Umbilical cord (tissue), 2 donors: ENCODE measurements around the gene PRPF40A. TPM values are rescaled to one million over a fixed set of nuclear protein-coding genes. Genes with fewer than 3 reads are reported as not detected.
A peak's percentile ranks its signal among the peaks of the same experiment; 100 is the strongest.

Source experiments
- DNase-seq: peaks from one replicate; pipeline ENCODE4 v3.0.0-alpha.2; 2015; ENCODE audit warnings: low spot score
- total RNA-seq: library from RNA; depleted of rRNA; stranded (reverse); fragments of >200 nt; gene quantifications from one replicate; pipeline ENCODE4 v1.2.3, GENCODE V29; 2014; ENCODE audit warnings: low replicate concordance; ENCODE audit not compliant: insufficient read depth

PRPF40A gene
- total RNA-seq, 1 donor from 2014 or later, result 92.9 TPM

GRCh38 chr2:152718076-152718908, 1.0 kb upstream of the PRPF40A start, which contains the start of gene ARL6IP6:
Gene ARL6IP6, plus strand, starts transcription at chr2:152718620. Its CDS starts 5 bp downstream, at chr2:152718625.
- DNase-seq, result peak; percentile 97

- DNase-seq, result no peak
Observed at GRCh38 chr2:152716805-152717227, 445 bp downstream of the PRPF40A start.

GRCh38 chr2:152715854-152716428, 1.3 kb downstream of the PRPF40A start:
- peak; percentile 9 for DNase-seq

- DNase-seq, result no peak
Observed at GRCh38 chr2:152715112-152715511, 2.1 kb downstream of the PRPF40A start.

- DNase-seq, result no peak
Observed at GRCh38 chr2:152710713-152711112, 6.5 kb downstream of the PRPF40A start.

- DNase-seq, result no peak
Observed at GRCh38 chr2:152708742-152709141, 8.5 kb downstream of the PRPF40A start.

GRCh38 chr2:152706477-152707021, 10.7 kb downstream of the PRPF40A start:
- no peak for DNase-seq

GRCh38 chr2:152701198-152701597, 16.1 kb downstream of the PRPF40A start:
- DNase-seq, result no peak

GRCh38 chr2:152696476-152696875, 20.8 kb downstream of the PRPF40A start:
- no peak for DNase-seq

GRCh38 chr2:152695763-152696162, 21.5 kb downstream of the PRPF40A start:
- DNase-seq, result no peak

- DNase-seq, result peak; percentile 53
Observed at GRCh38 chr2:152694161-152694661, 23.1 kb downstream of the PRPF40A start.

- no peak for DNase-seq
Observed at GRCh38 chr2:152693033-152693432, 24.2 kb downstream of the PRPF40A start.

GRCh38 chr2:152686321-152686720, 30.9 kb downstream of the PRPF40A start:
- DNase-seq, result peak; percentile 55

- DNase-seq, result no peak
Observed at GRCh38 chr2:152683400-152683799, 33.9 kb downstream of the PRPF40A start.

- no peak for DNase-seq
Observed at GRCh38 chr2:152682663-152683062, 34.6 kb downstream of the PRPF40A start.

- no peak for DNase-seq
Observed at GRCh38 chr2:152678808-152679207, 38.5 kb downstream of the PRPF40A start.

- no peak for DNase-seq
Observed at GRCh38 chr2:152676461-152676860, 40.8 kb downstream of the PRPF40A start.

GRCh38 chr2:152674334-152674733, 42.9 kb downstream of the PRPF40A start:
- DNase-seq, result no peak

- no peak for DNase-seq
Observed at GRCh38 chr2:152664725-152665124, 52.5 kb downstream of the PRPF40A start.

- no peak for DNase-seq
Observed at GRCh38 chr2:152661076-152661475, 56.2 kb downstream of the PRPF40A start.

- DNase-seq, result no peak
Observed at GRCh38 chr2:152658221-152658620, 59.0 kb downstream of the PRPF40A start.

- no peak for DNase-seq
Observed at GRCh38 chr2:152657043-152657442, 60.2 kb downstream of the PRPF40A start.

GRCh38 chr2:152655880-152656279, 61.4 kb downstream of the PRPF40A start:
- DNase-seq, result no peak
